MM.1S (cell line): ENCODE results near the gene PPARGC1A.

Experiments used
- DNase-seq: peaks from one replicate; pipeline ENCODE4 v3.0.0-alpha.2; 2015
- H2AFZ ChIP-seq: fragments of 300-600 bp; sonication (generic); 2 replicates; pipeline ENCODE4 v1.6.0; 2016; ENCODE audit warnings: antibody characterized with exemption, low read length
- H3F3A ChIP-seq: fragments of 300-600 bp; sonication (generic); 2 replicates; pipeline ENCODE4 v1.6.1; 2016; ENCODE audit warnings: mild to moderate bottlenecking, antibody characterized with exemption, low read length, moderate library complexity, mixed read lengths; ENCODE audit not compliant: insufficient read depth
- H3K27ac ChIP-seq: fragments of 300-600 bp; sonication (generic); 2 replicates; pipeline ENCODE4 v1.5.1; 2016; ENCODE audit warnings: mild to moderate bottlenecking, low read length
- H3K27me3 ChIP-seq: fragments of 300-600 bp; sonication (generic); replicated peaks from 2 replicates; pipeline ENCODE4 v1.6.0; 2016; ENCODE audit warnings: low read length; ENCODE audit not compliant: insufficient read depth
- H3K36me3 ChIP-seq: fragments of 300-600 bp; sonication (generic); replicated peaks from 2 replicates; pipeline ENCODE4 v1.6.1; 2016; ENCODE audit warnings: mild to moderate bottlenecking, low read length, mixed read lengths; ENCODE audit not compliant: insufficient read depth
- H3K4me1 ChIP-seq: fragments of 300-600 bp; sonication (generic); 2 replicates; pipeline ENCODE4 v1.6.1; 2016; ENCODE audit warnings: low read length, mixed read lengths
- H3K4me2 ChIP-seq: fragments of 300-600 bp; sonication (generic); 2 replicates; pipeline ENCODE4 v1.6.0; 2016; ENCODE audit warnings: low read depth, low read length
- H3K4me3 ChIP-seq: fragments of 300-600 bp; sonication (generic); 2 replicates; pipeline ENCODE4 v1.5.1; 2016; ENCODE audit warnings: low read length, mixed read lengths
- H3K79me2 ChIP-seq: fragments of 300-600 bp; sonication (generic); 2 replicates; pipeline ENCODE4 v1.6.1; 2016; ENCODE audit warnings: mixed run types, low read length, mixed read lengths
- H3K9ac ChIP-seq: fragments of 300-600 bp; sonication (generic); 2 replicates; pipeline ENCODE4 v1.6.1; 2016; ENCODE audit warnings: low read length, mixed read lengths
- H3K9me2 ChIP-seq: fragments of 300-600 bp; sonication (generic); replicated peaks from 2 replicates; pipeline ENCODE4 v1.6.1; 2016; ENCODE audit warnings: mild to moderate bottlenecking, low read length, mixed read lengths; ENCODE audit not compliant: insufficient read depth
- H3K9me3 ChIP-seq: fragments of 300-600 bp; sonication (generic); replicated peaks from 2 replicates; pipeline ENCODE4 v1.6.1; 2016; ENCODE audit warnings: mild to moderate bottlenecking, low read length, mixed read lengths; ENCODE audit not compliant: insufficient read depth
- H4K20me1 ChIP-seq: fragments of 300-600 bp; sonication (generic); 2 replicates; pipeline ENCODE4 v1.6.1; 2016; ENCODE audit warnings: mild to moderate bottlenecking, low read length, moderate library complexity, mixed read lengths; ENCODE audit not compliant: insufficient read depth
- EZH2 ChIP-seq: fragments of 300-600 bp; sonication (generic); optimal IDR thresholded peaks from 2 replicates; pipeline ENCODE3; 2017; ENCODE audit warnings: low read depth, mild to moderate bottlenecking, antibody characterized with exemption, low read length, mixed read lengths
- EZH2phosphoT487 ChIP-seq: fragments of 300-600 bp; sonication (generic); IDR thresholded peaks from 2 replicates; pipeline ENCODE4 v1.6.1; 2018; ENCODE audit warnings: antibody characterized with exemption, low read length
- TF ChIP-seq, protein P1 (sequence below): fragments of 300-600 bp; sonication (generic); IDR thresholded peaks from 2 replicates; pipeline ENCODE4 v1.5.1; 2016; ENCODE audit warnings: antibody characterized with exemption, low read length, mixed read lengths

PPARGC1A gene

DNA sequence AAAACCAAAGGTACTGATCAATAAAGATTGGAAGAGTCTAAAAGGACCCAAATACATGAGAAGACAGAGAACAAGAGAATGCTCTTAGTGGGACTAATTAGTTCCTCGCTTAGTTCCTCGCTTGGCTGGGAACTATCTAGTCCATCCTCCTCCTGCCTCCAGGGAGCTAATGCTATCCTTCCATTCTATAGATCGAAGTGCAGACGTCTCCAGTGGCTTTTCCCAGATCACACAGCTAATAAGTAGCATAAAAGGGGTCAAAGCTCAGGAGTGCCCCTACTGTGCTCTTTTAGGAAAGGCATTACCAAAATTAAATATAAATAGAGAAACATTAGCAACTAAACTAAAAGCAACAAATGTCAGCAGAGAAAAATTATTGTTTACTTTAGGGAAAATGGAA, 42.3 kb upstream of the PPARGC1A start:
- no peak overlapping the region for H3K9ac ChIP-seq
- no peaks in the 10 kb centered on the region for H3K9me2 ChIP-seq
- H3K4me3 ChIP-seq: no peak overlapping the region
- no peaks in the 10 kb centered on the region for H4K20me1 ChIP-seq
- H3K4me2 ChIP-seq: no peak overlapping the region
- H3K79me2 ChIP-seq: no peaks in the 10 kb centered on the region
- H3K4me1 ChIP-seq: no peaks in the 10 kb centered on the region
- no peaks in the 10 kb centered on the region for H3K36me3 ChIP-seq
- no peaks in the 10 kb centered on the region for H3K9me3 ChIP-seq
- H3K27me3 ChIP-seq: no peaks in the 10 kb centered on the region
- no peak for DNase-seq
- H3K27ac ChIP-seq: no peak overlapping the region
- no peak overlapping the region for H2AFZ ChIP-seq
- TF ChIP-seq, protein P1, sequence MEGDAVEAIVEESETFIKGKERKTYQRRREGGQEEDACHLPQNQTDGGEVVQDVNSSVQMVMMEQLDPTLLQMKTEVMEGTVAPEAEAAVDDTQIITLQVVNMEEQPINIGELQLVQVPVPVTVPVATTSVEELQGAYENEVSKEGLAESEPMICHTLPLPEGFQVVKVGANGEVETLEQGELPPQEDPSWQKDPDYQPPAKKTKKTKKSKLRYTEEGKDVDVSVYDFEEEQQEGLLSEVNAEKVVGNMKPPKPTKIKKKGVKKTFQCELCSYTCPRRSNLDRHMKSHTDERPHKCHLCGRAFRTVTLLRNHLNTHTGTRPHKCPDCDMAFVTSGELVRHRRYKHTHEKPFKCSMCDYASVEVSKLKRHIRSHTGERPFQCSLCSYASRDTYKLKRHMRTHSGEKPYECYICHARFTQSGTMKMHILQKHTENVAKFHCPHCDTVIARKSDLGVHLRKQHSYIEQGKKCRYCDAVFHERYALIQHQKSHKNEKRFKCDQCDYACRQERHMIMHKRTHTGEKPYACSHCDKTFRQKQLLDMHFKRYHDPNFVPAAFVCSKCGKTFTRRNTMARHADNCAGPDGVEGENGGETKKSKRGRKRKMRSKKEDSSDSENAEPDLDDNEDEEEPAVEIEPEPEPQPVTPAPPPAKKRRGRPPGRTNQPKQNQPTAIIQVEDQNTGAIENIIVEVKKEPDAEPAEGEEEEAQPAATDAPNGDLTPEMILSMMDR: no peak
- TF ChIP-seq EZH2phosphoT487: no peak
- no peaks in the 10 kb centered on the region for H3F3A ChIP-seq

DNA sequence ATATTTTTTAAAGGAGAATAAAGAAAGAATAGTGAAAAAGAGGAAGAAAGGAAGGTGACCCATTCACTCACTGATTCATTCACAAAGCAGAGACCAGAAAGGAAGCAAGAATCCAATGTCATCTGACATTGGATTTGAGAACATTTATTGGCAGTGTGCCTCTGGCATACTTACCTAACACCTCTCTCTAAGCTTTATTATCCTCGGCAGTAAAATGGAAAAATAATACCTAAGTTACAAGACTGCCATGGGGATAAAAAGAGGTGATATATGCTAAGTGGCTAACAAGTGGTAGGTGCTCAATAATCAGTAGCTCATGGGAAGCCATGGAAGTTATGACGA, 41.6 kb upstream of the PPARGC1A start:
- H3K27ac ChIP-seq: no peak overlapping the region
- no peaks in the 10 kb centered on the region for H3K27me3 ChIP-seq
- no peak overlapping the region for H3K9ac ChIP-seq
- H3K4me2 ChIP-seq: no peak overlapping the region
- H2AFZ ChIP-seq: no peak overlapping the region
- no peaks in the 10 kb centered on the region for H3F3A ChIP-seq
- no peak for DNase-seq
- H3K79me2 ChIP-seq: no peaks in the 10 kb centered on the region
- TF ChIP-seq, protein P1: no peak
- TF ChIP-seq EZH2 (no peak), EZH2phosphoT487 (no peak)
- H3K36me3 ChIP-seq: no peaks in the 10 kb centered on the region
- H3K4me1 ChIP-seq: no peaks in the 10 kb centered on the region
- H3K4me3 ChIP-seq: no peak overlapping the region
- no peaks in the 10 kb centered on the region for H4K20me1 ChIP-seq
- H3K9me3 ChIP-seq: no peaks in the 10 kb centered on the region
- no peaks in the 10 kb centered on the region for H3K9me2 ChIP-seq

DNA sequence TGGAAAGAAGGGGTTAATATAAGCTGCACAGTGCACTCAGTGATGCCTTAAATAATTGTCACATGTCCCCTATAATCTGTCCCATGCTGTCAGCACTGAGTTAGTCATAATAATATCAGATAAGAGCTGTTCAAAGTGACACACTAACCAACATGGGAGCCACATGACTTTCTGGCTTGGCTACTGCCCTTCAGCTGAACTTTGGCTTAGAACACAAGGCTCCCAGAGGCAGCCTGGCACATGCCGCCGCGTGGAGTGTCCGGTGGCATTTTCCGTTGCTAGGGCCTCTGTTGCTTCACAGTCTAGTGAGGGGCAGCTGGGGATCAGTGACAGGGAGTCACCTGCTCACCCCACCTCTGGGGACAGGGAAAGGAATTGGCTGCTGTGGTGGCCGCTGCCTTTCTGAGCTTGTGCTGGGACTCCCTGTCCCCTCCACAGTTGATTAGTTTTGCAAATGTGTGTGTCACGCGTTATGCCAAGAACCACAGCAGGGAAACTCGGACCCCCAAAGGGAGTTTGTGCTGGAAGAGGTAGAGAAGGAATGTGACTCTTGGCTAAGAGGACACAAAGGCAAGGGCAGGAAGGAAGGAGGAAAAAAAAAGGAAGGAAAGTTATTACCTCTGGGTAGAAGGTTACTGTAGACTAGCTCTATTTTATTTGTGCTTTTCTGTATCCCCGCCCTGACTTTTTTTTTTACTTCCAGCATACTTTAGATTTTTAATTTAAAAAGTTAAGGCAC, 41.1 kb upstream of the PPARGC1A start:
- Histone ChIP-seq H3K79me2 (no peaks in the 10 kb centered on the region), H3K9ac (no peak overlapping the region), H3K9me2 (no peaks in the 10 kb centered on the region), H3K27me3 (no peaks in the 10 kb centered on the region), H3K4me3 (no peak overlapping the region), H3K9me3 (no peaks in the 10 kb centered on the region), H4K20me1 (no peaks in the 10 kb centered on the region), H3K4me2 (no peak overlapping the region), H3K4me1 (no peaks in the 10 kb centered on the region), H2AFZ (no peak overlapping the region), H3F3A (no peaks in the 10 kb centered on the region), H3K36me3 (no peaks in the 10 kb centered on the region), H3K27ac (no peak overlapping the region)
- TF ChIP-seq EZH2 (no peak), EZH2phosphoT487 (no peak)
- TF ChIP-seq, protein P1: no peak
- DNase-seq: no peak
